ENCODE measurements around the gene PAGE2. TPM values are rescaled to one million over a fixed set of nuclear protein-coding genes. Genes with fewer than 3 reads are reported as not detected.

Gene PAGE2
- total and polyA plus RNA-seq, 2 experiments from 2014 or later = not detected

GRCh38 chrX:55039471-55039870 lies 49.3 kb upstream of the PAGE2 start:
- Mint-ChIP-seq H3K9me3 (peaks cover 6% of the 10 kb centered on the region; the same call in 2 of the 3 replicates), H3K4me3 (no peak overlapping the region), H3K27me3 (ENCODE audit: insufficient read depth, low read depth, poor library complexity) (no peaks in the 10 kb centered on the region), H3K4me1 (no peaks in the 10 kb centered on the region), H3K27ac (no peak overlapping the region), H3K36me3 (ENCODE audit: low read depth) (no peaks in the 10 kb centered on the region; the same call in 2 of the 3 replicates)
- H3K9me2 ChIP-seq (ENCODE audit: insufficient read depth) = no peaks in the 10 kb centered on the region
- ATAC-seq (no peak), DNase-seq (ENCODE audit: low spot score) (no peak)
- H3K36me3 ChIP-seq (ENCODE audit: insufficient read depth) = no peaks in the 10 kb centered on the region
- H4K20me1 ChIP-seq (replicated peaks; ENCODE audit: insufficient read depth) = no peaks in the 10 kb centered on the region
- H3K4me3 ChIP-seq = no peak overlapping the region
- TF ChIP-seq, protein P1, sequence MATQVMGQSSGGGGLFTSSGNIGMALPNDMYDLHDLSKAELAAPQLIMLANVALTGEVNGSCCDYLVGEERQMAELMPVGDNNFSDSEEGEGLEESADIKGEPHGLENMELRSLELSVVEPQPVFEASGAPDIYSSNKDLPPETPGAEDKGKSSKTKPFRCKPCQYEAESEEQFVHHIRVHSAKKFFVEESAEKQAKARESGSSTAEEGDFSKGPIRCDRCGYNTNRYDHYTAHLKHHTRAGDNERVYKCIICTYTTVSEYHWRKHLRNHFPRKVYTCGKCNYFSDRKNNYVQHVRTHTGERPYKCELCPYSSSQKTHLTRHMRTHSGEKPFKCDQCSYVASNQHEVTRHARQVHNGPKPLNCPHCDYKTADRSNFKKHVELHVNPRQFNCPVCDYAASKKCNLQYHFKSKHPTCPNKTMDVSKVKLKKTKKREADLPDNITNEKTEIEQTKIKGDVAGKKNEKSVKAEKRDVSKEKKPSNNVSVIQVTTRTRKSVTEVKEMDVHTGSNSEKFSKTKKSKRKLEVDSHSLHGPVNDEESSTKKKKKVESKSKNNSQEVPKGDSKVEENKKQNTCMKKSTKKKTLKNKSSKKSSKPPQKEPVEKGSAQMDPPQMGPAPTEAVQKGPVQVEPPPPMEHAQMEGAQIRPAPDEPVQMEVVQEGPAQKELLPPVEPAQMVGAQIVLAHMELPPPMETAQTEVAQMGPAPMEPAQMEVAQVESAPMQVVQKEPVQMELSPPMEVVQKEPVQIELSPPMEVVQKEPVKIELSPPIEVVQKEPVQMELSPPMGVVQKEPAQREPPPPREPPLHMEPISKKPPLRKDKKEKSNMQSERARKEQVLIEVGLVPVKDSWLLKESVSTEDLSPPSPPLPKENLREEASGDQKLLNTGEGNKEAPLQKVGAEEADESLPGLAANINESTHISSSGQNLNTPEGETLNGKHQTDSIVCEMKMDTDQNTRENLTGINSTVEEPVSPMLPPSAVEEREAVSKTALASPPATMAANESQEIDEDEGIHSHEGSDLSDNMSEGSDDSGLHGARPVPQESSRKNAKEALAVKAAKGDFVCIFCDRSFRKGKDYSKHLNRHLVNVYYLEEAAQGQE (IDR thresholded peaks at IDR 0.05; ENCODE audit: unreplicated experiment) = no peak
- no peak for TF ChIP-seq POLR2AphosphoS5 (IDR thresholded peaks at IDR 0.05; ENCODE audit: low read depth)
- TF ChIP-seq JUNB (IDR thresholded peaks at IDR 0.05; ENCODE audit: unreplicated experiment) = no peak
- no peak for TF ChIP-seq CREB1 (CRISPR knock-in tag; IDR thresholded peaks at IDR 0.05; ENCODE audit: low read depth)
- TF ChIP-seq ZNF331 (CRISPR knock-in tag; IDR thresholded peaks at IDR 0.05; ENCODE audit: low read depth) = no peak
- H2AFZ ChIP-seq = no peak overlapping the region
- no peak overlapping the region for H3K4me2 ChIP-seq
- no peaks in the 10 kb centered on the region for H3F3A ChIP-seq (replicated peaks; ENCODE audit: low read depth)
- H3K27ac ChIP-seq (ENCODE audit: low read depth) = no peak overlapping the region
- H3K79me2 ChIP-seq (replicated peaks; ENCODE audit: insufficient read depth) = no peaks in the 10 kb centered on the region
- no peaks in the 10 kb centered on the region for H3K27me3 ChIP-seq (ENCODE audit: insufficient read depth)
- H3K4me1 ChIP-seq (ENCODE audit: insufficient read depth) = no peaks in the 10 kb centered on the region

GRCh38 chrX:55041514-55041913 lies 47.3 kb upstream of the PAGE2 start:
- H2AFZ ChIP-seq = no peak overlapping the region
- H3K36me3 ChIP-seq (ENCODE audit: insufficient read depth) = no peaks in the 10 kb centered on the region
- H3K36me3 Mint-ChIP-seq (ENCODE audit: low read depth) = no peaks in the 10 kb centered on the region
- H3K4me2 ChIP-seq = no peak overlapping the region
- H3K27ac ChIP-seq (ENCODE audit: low read depth) = no peak overlapping the region
- peaks cover 2% of the 10 kb centered on the region for H3K27me3 Mint-ChIP-seq (ENCODE audit: insufficient read depth, low read depth, poor library complexity)
- ATAC-seq = no peak
- DNase-seq (ENCODE audit: low spot score) = no peak
- no peak overlapping the region for H3K27ac Mint-ChIP-seq
- no peaks in the 10 kb centered on the region for H3K4me1 Mint-ChIP-seq
- H3K79me2 ChIP-seq (replicated peaks; ENCODE audit: insufficient read depth) = no peaks in the 10 kb centered on the region
- H3K9me2 ChIP-seq (ENCODE audit: insufficient read depth) = no peaks in the 10 kb centered on the region
- H3K4me3 Mint-ChIP-seq = no peak overlapping the region
- H3K4me3 ChIP-seq = no peak overlapping the region
- no peaks in the 10 kb centered on the region for H3F3A ChIP-seq (replicated peaks; ENCODE audit: low read depth)
- no peaks in the 10 kb centered on the region for H4K20me1 ChIP-seq (replicated peaks; ENCODE audit: insufficient read depth)
- H3K27me3 ChIP-seq (ENCODE audit: insufficient read depth) = no peaks in the 10 kb centered on the region
- H3K9me3 Mint-ChIP-seq = peaks cover 6% of the 10 kb centered on the region; the same call in 2 of the 3 replicates
- no peaks in the 10 kb centered on the region for H3K4me1 ChIP-seq (ENCODE audit: insufficient read depth)
- no peak for TF ChIP-seq ETS1 (IDR thresholded peaks at IDR 0.05)
- TF ChIP-seq, protein P1 (IDR thresholded peaks at IDR 0.05; ENCODE audit: unreplicated experiment) = no peak
- no peak for TF ChIP-seq NANOG (IDR thresholded peaks at IDR 0.05; ENCODE audit: borderline replicate concordance)
- TF ChIP-seq, protein P2, sequence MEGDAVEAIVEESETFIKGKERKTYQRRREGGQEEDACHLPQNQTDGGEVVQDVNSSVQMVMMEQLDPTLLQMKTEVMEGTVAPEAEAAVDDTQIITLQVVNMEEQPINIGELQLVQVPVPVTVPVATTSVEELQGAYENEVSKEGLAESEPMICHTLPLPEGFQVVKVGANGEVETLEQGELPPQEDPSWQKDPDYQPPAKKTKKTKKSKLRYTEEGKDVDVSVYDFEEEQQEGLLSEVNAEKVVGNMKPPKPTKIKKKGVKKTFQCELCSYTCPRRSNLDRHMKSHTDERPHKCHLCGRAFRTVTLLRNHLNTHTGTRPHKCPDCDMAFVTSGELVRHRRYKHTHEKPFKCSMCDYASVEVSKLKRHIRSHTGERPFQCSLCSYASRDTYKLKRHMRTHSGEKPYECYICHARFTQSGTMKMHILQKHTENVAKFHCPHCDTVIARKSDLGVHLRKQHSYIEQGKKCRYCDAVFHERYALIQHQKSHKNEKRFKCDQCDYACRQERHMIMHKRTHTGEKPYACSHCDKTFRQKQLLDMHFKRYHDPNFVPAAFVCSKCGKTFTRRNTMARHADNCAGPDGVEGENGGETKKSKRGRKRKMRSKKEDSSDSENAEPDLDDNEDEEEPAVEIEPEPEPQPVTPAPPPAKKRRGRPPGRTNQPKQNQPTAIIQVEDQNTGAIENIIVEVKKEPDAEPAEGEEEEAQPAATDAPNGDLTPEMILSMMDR (conservative IDR thresholded peaks at IDR 0.05; ENCODE audit: low read depth in 2 of 2) = no peak
- TF ChIP-seq JUNB (IDR thresholded peaks at IDR 0.05; ENCODE audit: unreplicated experiment) = no peak
